ENCODE data around the gene CADM2.

DNA sequence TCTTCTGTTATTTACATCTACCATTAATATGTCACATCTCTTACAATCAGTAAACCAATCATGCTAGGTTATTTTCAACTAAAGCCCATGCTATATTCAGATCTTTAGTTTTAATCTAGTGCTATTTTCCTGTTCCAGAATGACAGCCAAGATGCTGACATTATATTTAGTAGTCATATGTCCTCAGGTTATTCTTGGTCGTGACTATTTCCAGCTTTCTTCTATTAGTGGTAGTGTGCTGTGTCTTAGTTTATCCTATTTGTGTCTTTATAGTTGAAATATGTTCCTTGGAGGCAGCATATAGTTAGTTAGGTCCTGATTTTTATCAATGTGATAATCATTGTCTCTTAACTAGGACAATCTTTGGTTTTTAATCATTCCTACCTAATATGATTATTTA lies 566.5 kb downstream of the CADM2 start:
- TF ChIP-seq POLR2A (IDR thresholded peaks at IDR 0.05; ENCODE audit: low read depth, low read length) (no peak), POLR2AphosphoS5 (IDR thresholded peaks at IDR 0.05; ENCODE audit: low read depth, low read length) (no peak)

Data from GM12892 (cell line).